ENCODE data around the gene SIGLEC6.

SIGLEC6 gene

DNA sequence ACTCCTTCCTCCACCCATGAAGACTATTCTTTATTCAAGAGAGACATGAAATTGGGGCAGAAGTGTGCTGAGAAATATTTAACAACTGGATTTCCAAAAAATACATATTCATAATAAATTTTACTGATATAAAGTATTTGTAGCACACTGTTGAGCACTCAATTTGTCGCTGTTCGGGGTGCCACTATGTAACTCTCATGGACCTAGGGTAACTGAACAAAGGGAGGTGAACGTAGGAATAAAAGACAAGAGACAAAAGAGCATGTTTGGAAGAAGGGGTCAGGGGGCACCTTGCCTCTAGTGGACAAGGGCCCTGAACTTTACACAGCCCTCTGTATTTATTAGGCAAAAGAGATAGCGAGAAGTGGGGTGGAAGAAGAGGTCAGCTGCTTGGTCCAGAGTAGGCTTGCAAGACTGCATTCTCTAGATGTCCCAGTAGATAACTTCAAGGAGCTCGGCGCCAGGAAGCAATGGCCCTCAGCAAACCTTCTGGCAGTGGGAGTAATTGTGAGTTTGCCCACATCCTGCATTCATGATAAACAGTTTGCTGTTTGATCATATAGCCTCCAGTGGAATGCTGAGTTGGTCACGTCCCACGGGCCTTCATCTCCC is 35.1 kb upstream of the SIGLEC6 start:
- no peaks in the 10 kb centered on the region for H3K9me3 ChIP-seq (ENCODE audit: control insufficient read depth in 1 of 2, low read length in 2 of 2)
- H3K4me3 ChIP-seq (ENCODE audit: low read depth in 1 of 2, low read length in 2 of 2) = no peak overlapping the region
- H3K4me1 ChIP-seq (ENCODE audit: control insufficient read depth in 1 of 2, insufficient read depth in 2 of 2, low read length in 2 of 2) = peaks cover under 1 to 9% of the 10 kb centered on the region in 2 donors
- H3K9ac ChIP-seq (ENCODE audit: low read depth in 1 of 2, low read length in 2 of 2) = no peak overlapping the region
- no peak overlapping the region for H3K27ac ChIP-seq (ENCODE audit: low read depth, low read length)
- no peaks in the 10 kb centered on the region for H3K36me3 ChIP-seq (ENCODE audit: control insufficient read depth in 1 of 2, insufficient read depth in 2 of 2, low read length in 2 of 2)
- peaks cover 0 to 3% of the 10 kb centered on the region in 2 donors for H3K27me3 ChIP-seq (ENCODE audit: control insufficient read depth in 1 of 2, insufficient read depth in 2 of 2, low read length in 2 of 2)

GRCh38 chr19:51565583-51565982 is 34.1 kb upstream of the SIGLEC6 start:
- Histone ChIP-seq H3K9ac (ENCODE audit: low read depth in 1 of 2, low read length in 2 of 2) (no peak overlapping the region), H3K4me3 (ENCODE audit: low read depth in 1 of 2, low read length in 2 of 2) (no peak overlapping the region), H3K27ac (ENCODE audit: low read depth, low read length) (no peak overlapping the region), H3K36me3 (ENCODE audit: control insufficient read depth in 1 of 2, insufficient read depth in 2 of 2, low read length in 2 of 2) (no peaks in the 10 kb centered on the region), H3K9me3 (ENCODE audit: control insufficient read depth in 1 of 2, low read length in 2 of 2) (no peaks in the 10 kb centered on the region), H3K27me3 (ENCODE audit: control insufficient read depth in 1 of 2, insufficient read depth in 2 of 2, low read length in 2 of 2) (peaks cover 0 to 3% of the 10 kb centered on the region in 2 donors), H3K4me1 (ENCODE audit: control insufficient read depth in 1 of 2, insufficient read depth in 2 of 2, low read length in 2 of 2) (peaks cover 0 to 7% of the 10 kb centered on the region in 2 donors)

- no peak overlapping the region for H3K4me3 ChIP-seq (ENCODE audit: low read depth in 1 of 2, low read length in 2 of 2)
- no peak overlapping the region for H3K27ac ChIP-seq (ENCODE audit: low read depth, low read length)
- H3K9ac ChIP-seq (ENCODE audit: low read depth in 1 of 2, low read length in 2 of 2) = no peak overlapping the region
- peaks cover 0 to 3% of the 10 kb centered on the region in 2 donors for H3K27me3 ChIP-seq (ENCODE audit: control insufficient read depth in 1 of 2, insufficient read depth in 2 of 2, low read length in 2 of 2)
- H3K4me1 ChIP-seq (ENCODE audit: control insufficient read depth in 1 of 2, insufficient read depth in 2 of 2, low read length in 2 of 2) = peaks cover 0 to 7% of the 10 kb centered on the region in 2 donors
- no peaks in the 10 kb centered on the region for H3K36me3 ChIP-seq (ENCODE audit: control insufficient read depth in 1 of 2, insufficient read depth in 2 of 2, low read length in 2 of 2)
- no peaks in the 10 kb centered on the region for H3K9me3 ChIP-seq (ENCODE audit: control insufficient read depth in 1 of 2, low read length in 2 of 2)
Measured at GRCh38 chr19:51564791-51565190, 33.3 kb upstream of the SIGLEC6 start.

DNA sequence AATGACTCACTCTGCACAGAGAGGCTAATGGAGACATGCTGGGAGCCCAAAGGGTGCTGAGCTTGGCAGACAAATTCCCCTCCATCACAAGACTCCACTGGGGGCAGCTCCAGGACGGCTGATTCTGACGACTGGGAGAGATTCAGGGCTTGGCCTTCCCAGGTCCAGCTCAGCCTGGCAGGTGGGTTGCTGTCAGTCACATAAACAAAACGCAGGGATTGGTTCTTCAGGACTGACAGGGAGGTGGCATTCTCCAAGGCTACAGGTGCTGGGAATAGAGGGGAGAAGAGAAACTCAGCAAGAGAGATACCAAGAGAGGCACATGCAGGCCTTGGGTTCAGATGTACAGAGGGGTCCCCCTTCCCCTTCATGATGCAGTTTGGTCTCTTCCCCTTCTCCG is 28.9 kb upstream of the SIGLEC6 start:
- H3K4me3 ChIP-seq (ENCODE audit: low read depth in 1 of 2, low read length in 2 of 2) = no peak overlapping the region
- H3K4me1 ChIP-seq (ENCODE audit: control insufficient read depth in 1 of 2, insufficient read depth in 2 of 2, low read length in 2 of 2) = peaks cover 0 to 7% of the 10 kb centered on the region in 2 donors
- no peaks in the 10 kb centered on the region for H3K36me3 ChIP-seq (ENCODE audit: control insufficient read depth in 1 of 2, insufficient read depth in 2 of 2, low read length in 2 of 2)
- no peaks in the 10 kb centered on the region for H3K27me3 ChIP-seq (ENCODE audit: control insufficient read depth in 1 of 2, insufficient read depth in 2 of 2, low read length in 2 of 2)
- H3K9ac ChIP-seq (ENCODE audit: low read depth in 1 of 2, low read length in 2 of 2) = no peak overlapping the region
- no peaks in the 10 kb centered on the region for H3K9me3 ChIP-seq (ENCODE audit: control insufficient read depth in 1 of 2, low read length in 2 of 2)
- H3K27ac ChIP-seq (ENCODE audit: low read depth, low read length) = no peak overlapping the region

- H3K4me3 ChIP-seq (ENCODE audit: low read depth in 1 of 2, low read length in 2 of 2) = no peak overlapping the region
- H3K27me3 ChIP-seq (ENCODE audit: control insufficient read depth in 1 of 2, insufficient read depth in 2 of 2, low read length in 2 of 2) = no peaks in the 10 kb centered on the region
- H3K4me1 ChIP-seq (ENCODE audit: control insufficient read depth in 1 of 2, insufficient read depth in 2 of 2, low read length in 2 of 2) = no peaks in the 10 kb centered on the region
- no peak overlapping the region for H3K27ac ChIP-seq (ENCODE audit: low read depth, low read length)
- no peaks in the 10 kb centered on the region for H3K36me3 ChIP-seq (ENCODE audit: control insufficient read depth in 1 of 2, insufficient read depth in 2 of 2, low read length in 2 of 2)
- no peaks in the 10 kb centered on the region for H3K9me3 ChIP-seq (ENCODE audit: control insufficient read depth in 1 of 2, low read length in 2 of 2)
- no peak overlapping the region for H3K9ac ChIP-seq (ENCODE audit: low read depth in 1 of 2, low read length in 2 of 2)
Measured at GRCh38 chr19:51559240-51559639, 27.8 kb upstream of the SIGLEC6 start.

DNA sequence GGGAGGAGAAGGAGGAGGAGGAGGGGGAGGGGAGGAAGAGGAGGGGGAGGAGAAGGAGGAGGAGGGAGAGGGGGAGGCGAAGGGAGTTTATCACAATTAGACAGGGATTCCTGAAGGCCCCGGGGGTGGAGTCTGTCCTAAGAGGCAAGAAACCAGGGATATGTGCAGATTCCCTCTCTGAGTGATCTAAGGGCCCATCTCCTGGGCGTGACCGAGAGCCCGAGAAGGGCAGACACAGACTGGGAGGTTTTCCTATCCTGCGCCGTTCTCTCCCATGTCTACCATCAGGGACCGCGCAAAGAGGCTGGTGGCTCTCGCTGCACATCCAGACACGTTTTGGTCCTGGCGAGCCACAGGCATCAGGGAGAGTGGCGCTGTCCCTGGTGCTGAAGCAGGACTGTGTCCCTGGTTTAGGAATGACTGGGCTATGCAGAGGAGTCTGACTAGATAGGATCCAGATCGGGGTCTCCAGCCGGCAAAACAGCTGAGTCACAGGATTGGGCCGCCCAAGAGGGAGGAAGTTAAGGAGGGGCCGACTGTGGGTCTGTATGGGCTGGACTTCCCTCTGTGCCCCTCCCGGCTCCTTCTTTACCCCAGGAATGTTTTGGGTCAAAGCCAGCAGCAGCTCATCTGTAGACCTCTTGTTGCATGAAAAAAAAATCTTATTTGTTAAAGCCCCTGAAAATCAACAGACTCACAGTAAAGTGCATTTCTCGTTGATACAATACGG is 21.7 kb upstream of the SIGLEC6 start:
- Histone ChIP-seq H3K4me3 (ENCODE audit: low read depth in 1 of 2, low read length in 2 of 2) (no peak overlapping the region), H3K36me3 (ENCODE audit: control insufficient read depth in 1 of 2, insufficient read depth in 2 of 2, low read length in 2 of 2) (no peaks in the 10 kb centered on the region), H3K27me3 (ENCODE audit: control insufficient read depth in 1 of 2, insufficient read depth in 2 of 2, low read length in 2 of 2) (peaks cover 0 to 3% of the 10 kb centered on the region in 2 donors), H3K27ac (ENCODE audit: low read depth, low read length) (no peak overlapping the region), H3K9ac (ENCODE audit: low read depth in 1 of 2, low read length in 2 of 2) (no peak overlapping the region), H3K4me1 (ENCODE audit: control insufficient read depth in 1 of 2, insufficient read depth in 2 of 2, low read length in 2 of 2) (no peaks in the 10 kb centered on the region), H3K9me3 (ENCODE audit: control insufficient read depth in 1 of 2, low read length in 2 of 2) (no peaks in the 10 kb centered on the region)

DNA sequence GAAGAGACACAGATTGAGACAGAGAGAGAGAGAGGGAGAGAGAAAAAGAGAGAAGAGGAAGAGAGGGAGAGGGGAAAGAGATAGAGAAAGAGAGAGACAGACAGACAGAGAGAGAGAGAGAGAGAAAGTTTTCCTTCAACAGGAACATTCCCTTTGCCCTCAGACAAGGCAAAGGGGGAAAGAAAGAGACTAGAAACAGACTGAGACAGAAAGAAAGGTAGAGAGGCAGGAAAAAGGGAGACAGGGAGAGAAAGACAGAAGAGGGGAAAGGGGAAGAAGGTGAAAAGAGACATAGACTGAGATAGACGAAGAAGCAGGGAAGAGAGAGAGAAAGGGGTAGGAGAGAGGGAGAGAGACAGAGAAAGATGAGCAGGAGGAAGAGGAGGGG is 21.1 kb upstream of the SIGLEC6 start:
- H3K4me1 ChIP-seq (ENCODE audit: control insufficient read depth in 1 of 2, insufficient read depth in 2 of 2, low read length in 2 of 2) = no peaks in the 10 kb centered on the region
- no peak overlapping the region for H3K9ac ChIP-seq (ENCODE audit: low read depth in 1 of 2, low read length in 2 of 2)
- peaks cover 0 to 3% of the 10 kb centered on the region in 2 donors for H3K27me3 ChIP-seq (ENCODE audit: control insufficient read depth in 1 of 2, insufficient read depth in 2 of 2, low read length in 2 of 2)
- no peak overlapping the region for H3K27ac ChIP-seq (ENCODE audit: low read depth, low read length)
- H3K4me3 ChIP-seq (ENCODE audit: low read depth in 1 of 2, low read length in 2 of 2) = no peak overlapping the region
- no peaks in the 10 kb centered on the region for H3K36me3 ChIP-seq (ENCODE audit: control insufficient read depth in 1 of 2, insufficient read depth in 2 of 2, low read length in 2 of 2)
- H3K9me3 ChIP-seq (ENCODE audit: control insufficient read depth in 1 of 2, low read length in 2 of 2) = no peaks in the 10 kb centered on the region

DNA sequence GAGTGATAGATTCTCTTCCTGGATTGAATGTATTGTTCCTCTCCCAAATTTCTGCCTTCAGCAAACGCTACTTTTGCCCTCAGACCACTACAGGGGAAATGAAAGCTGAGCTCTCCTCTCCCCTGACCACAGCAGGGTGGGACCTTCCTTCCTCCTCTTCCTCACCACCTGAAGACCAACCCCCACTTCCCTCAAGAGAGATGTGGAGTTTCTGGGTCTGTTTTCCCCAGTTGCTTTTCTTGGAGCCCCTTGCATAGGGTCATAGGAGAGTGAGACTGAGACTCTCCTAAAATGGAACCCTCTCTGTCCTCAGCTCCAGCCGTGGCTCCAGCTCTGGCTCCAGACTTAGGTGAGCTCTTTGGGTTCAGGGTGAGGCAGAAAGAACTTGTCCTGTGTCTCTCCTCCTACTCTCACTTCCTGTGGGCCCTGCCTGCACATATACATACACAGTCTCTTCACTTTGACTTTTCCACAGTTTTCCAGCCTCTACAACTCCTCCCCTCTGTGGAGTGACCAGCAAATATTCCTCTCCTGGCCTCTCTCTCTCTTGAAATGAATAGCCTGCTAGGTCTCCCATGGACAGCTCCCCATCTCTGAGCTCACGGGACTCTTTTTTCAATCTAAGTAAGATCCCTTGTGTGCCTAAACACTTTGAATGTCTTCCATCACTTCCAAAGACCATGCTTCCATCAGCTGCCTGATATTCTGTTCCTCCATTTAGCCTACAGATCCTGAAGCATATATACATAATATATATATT is 20.4 kb upstream of the SIGLEC6 start:
- H3K36me3 ChIP-seq (ENCODE audit: control insufficient read depth in 1 of 2, insufficient read depth in 2 of 2, low read length in 2 of 2) = no peaks in the 10 kb centered on the region
- H3K4me3 ChIP-seq (ENCODE audit: low read depth in 1 of 2, low read length in 2 of 2) = no peak overlapping the region
- H3K27ac ChIP-seq (ENCODE audit: low read depth, low read length) = no peak overlapping the region
- no peak overlapping the region for H3K9ac ChIP-seq (ENCODE audit: low read depth in 1 of 2, low read length in 2 of 2)
- peaks cover 0 to 3% of the 10 kb centered on the region in 2 donors for H3K27me3 ChIP-seq (ENCODE audit: control insufficient read depth in 1 of 2, insufficient read depth in 2 of 2, low read length in 2 of 2)
- H3K4me1 ChIP-seq (ENCODE audit: control insufficient read depth in 1 of 2, insufficient read depth in 2 of 2, low read length in 2 of 2) = no peaks in the 10 kb centered on the region
- H3K9me3 ChIP-seq (ENCODE audit: control insufficient read depth in 1 of 2, low read length in 2 of 2) = no peaks in the 10 kb centered on the region

DNA sequence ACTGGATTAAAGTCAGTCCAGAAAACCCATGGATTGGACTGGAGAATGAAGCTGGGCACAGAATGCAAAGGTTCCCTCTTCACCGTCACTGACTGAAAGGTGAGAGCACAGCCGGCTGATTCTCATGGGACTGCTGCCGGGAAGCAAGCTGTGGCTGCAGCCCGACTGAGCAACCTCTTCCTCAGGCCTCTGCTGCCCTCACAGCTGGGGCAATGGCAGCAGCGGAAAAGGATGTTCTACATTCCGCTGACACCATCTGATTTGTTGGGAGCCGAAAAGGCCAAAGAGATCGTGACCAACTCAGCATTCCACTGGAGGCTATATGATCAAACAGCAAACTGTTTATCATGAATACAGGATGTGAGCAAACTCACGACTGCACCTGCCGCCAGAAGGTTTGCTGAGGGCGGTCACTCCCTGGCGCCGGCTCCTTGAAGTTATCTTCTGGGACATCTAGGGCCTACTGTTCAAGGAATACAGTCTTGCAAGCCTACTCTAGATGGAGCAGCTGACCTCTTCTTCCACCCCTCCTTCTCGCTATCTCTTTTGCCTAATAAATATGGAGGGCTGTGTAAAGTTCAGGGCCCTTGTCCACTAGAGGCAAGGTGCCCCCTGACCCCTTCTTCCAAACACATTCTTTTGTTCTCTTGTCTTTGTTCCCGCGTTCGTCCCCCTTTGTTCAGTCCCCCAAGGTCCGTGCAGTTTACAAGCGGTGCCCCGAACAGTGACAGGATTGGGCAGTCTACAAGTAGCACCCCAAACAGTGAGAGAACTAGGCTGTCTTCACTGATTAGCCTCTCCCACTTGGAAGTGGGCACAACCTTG is 19.6 kb upstream of the SIGLEC6 start:
- Histone ChIP-seq H3K9ac (ENCODE audit: low read depth in 1 of 2, low read length in 2 of 2) (no peak overlapping the region), H3K4me3 (ENCODE audit: low read depth in 1 of 2, low read length in 2 of 2) (no peak overlapping the region), H3K27ac (ENCODE audit: low read depth, low read length) (no peak overlapping the region), H3K36me3 (ENCODE audit: control insufficient read depth in 1 of 2, insufficient read depth in 2 of 2, low read length in 2 of 2) (no peaks in the 10 kb centered on the region), H3K9me3 (ENCODE audit: control insufficient read depth in 1 of 2, low read length in 2 of 2) (no peaks in the 10 kb centered on the region), H3K4me1 (ENCODE audit: control insufficient read depth in 1 of 2, insufficient read depth in 2 of 2, low read length in 2 of 2) (no peaks in the 10 kb centered on the region), H3K27me3 (ENCODE audit: control insufficient read depth in 1 of 2, insufficient read depth in 2 of 2, low read length in 2 of 2) (peaks cover 0 to 9% of the 10 kb centered on the region in 2 donors)

Measured in duodenal mucosa (tissue), 2 donors.